GM18499 (cell line): ENCODE measurements around the gene ACAD11.
"Not testable (repeated sequence)": the region's sequence is repeated elsewhere in the genome, so short reads cannot be mapped to it uniquely, and the experiment has no call there.

Source experiments
- ATAC-seq: cut with Tn5 transposase; IDR thresholded peaks from one replicate; pipeline ENCODE4 v1.9.1; 2021; ENCODE audit warnings: moderate number of reproducible peaks; ENCODE audit not compliant: insufficient read depth, unreplicated experiment

The ACAD11 gene

DNA sequence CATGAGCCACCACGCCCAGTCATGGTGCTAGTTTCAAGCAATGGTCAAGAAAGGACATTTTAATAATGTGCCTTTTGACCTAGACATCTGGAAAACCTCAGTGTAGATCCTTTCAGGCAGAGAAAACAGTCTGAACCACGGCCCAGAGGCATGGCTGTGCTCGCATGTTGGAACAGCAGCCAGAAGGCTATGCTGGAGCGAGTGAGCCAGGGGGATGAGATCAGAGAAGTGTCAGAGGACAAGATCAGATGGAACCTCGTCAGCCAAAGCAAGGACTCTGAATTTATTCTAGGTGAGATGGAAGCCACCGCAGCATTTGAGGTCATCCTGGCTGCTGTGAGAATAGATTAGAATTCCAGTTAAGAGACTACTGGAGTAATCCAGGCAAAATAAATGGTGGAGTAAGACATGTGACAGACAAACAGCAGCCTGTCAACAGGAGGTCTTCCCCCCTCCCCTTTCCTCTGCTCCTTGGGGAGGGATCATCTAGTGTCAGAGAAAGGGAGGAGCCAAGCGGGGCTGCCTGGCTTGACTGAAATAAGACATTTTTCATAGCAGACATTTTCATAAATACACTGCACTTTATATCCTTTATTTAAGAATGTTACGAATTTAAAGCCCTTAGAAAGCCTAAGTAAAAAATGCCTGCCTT is 103.0 kb downstream of the ACAD11 start:
- ATAC-seq: no peak

DNA sequence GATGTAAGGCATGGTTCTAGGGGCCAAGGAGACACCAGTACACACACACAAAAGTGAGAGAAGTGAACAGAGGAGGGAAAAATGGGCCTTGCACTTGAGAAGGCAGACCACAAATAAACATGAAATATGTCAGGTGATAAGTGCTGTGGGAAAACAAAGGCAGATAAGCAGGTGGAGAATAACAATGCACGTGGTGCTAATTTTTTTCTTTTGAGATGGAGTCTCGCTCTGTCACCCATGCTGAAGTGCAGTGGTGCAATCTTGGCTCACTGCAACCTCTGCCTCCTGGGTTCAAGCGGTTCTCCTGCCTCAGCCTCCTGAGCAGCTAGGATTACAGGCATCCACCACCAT is 103.6 kb downstream of the ACAD11 start:
- not testable (repeated sequence) for ATAC-seq

- no peak for ATAC-seq
These were observed 104.1 kb downstream of the ACAD11 start for GRCh38 chr3:132555306-132556035.

GRCh38 chr3:132554437-132554836 is 105.2 kb downstream of the ACAD11 start:
- no peak for ATAC-seq

DNA sequence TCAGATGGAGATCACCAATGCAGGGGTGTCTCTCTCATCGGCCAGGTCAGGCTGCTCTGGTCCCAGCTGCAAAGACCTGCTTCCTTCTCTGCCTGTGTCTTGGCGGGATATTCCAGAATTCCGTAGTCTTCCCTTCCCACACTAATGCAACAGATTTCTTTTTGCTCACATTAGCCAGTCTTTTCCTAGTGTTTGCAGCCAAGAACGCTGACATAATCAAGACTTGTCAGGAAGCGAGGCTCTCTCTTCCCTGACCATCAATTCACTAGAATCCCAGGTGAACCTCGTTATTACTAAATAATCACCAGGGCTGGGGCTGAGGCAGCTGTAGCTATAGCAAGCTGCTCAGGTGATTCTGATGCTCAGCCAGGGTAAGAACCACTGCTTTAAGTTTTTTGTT is 105.8 kb downstream of the ACAD11 start:
- ATAC-seq: no peak

GRCh38 chr3:132550579-132551305 is 108.9 kb downstream of the ACAD11 start:
- ATAC-seq: no peak

- ATAC-seq: peak; percentile 53
These were observed 109.6 kb downstream of the ACAD11 start for GRCh38 chr3:132549890-132550578.

DNA sequence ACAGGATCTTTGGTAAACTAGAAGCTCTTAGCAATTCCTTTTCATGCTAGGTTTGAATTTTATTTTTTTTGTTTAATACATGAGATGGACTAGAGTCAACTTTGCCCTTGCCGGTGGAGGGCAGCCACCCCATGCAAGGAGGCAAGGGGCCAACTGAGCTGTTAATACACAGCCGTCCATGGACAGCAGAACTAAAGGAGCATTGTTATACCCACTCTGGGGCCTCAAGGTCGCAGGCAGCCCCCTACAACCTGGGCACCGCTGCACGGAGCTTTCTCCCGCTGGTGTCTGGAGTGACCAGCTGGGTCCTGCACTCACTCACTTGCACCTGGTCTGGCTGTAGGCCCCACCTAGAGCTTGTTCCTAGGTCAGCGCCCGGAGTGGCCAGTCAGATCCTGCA is 110.4 kb downstream of the ACAD11 start:
- ATAC-seq: no peak

DNA sequence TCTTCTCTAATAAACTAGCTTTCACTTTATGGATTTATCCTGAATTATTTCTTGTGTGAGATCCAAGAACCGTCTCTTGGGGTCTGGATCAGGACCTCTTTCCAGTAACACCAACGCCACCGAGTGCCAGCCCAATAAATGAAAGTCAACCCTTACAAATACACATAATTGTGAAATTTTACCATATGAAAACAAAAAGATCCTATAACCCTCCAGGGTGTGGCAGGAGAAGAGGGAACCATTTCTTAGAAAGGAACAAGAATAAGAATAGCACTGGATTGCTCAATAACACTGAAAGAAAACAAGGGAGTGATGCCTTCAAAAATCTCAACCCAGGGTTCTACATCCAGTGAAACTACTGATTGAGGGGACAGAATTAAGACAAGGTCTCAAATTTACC is 114.1 kb downstream of the ACAD11 start:
- no peak for ATAC-seq

- ATAC-seq: no peak
These were observed 115.5 kb downstream of the ACAD11 start for GRCh38 chr3:132544130-132544529.

DNA sequence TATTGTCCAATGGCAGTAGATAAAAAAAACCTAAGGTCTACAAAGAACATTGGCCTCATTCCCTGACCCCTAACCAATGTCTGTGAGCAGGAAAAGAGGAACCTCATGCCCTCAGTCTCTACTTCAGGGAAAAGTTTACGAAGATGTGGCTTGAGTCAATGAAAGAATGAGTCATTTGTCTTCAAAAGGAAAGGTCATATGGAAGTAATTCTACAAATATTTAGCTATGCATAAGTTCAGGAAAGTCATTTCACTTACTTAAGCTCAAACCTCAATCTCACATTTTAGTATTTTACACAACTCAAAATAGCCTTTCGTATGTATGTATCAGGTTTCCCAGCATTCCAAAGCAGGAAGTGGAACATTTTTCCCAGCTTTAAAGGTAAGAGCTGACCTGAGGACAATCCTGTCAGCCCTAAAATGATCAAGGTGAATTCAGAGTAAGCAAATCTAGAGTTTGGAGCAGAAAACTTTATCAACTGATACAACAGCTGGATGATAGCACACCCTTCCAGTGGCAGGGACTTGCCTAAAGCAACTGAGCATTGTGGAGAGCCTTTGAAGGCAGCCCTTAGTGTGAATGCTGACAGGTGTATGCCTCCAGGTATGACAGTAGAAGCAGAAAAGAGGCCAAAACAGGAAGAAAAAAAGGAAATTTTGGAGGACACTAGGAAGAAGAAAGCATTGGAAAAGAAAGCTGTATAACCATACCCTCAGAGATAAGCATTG is 116.4 kb downstream of the ACAD11 start:
- ATAC-seq: no peak

DNA sequence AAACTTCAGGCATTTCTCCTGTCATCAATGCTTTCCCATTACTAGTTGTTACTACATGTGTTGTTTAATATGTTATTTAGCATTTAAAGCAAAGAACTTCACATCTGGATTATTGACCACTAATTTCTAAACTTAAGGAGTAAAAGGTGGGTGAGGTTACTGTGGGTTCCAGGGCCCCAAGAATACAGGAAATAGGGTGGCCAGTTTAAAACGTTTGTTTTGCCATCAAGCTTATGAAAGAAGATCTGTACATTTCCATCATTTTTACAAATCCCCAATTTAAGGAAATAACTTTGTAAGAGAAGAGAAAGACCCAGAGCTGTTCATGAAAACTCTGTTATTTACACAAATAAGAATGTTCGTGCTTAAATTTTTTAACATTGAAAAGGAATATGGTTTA is 117.0 kb downstream of the ACAD11 start:
- no peak for ATAC-seq

- ATAC-seq: no peak
These were observed 119.9 kb downstream of the ACAD11 start for GRCh38 chr3:132539681-132540080.

DNA sequence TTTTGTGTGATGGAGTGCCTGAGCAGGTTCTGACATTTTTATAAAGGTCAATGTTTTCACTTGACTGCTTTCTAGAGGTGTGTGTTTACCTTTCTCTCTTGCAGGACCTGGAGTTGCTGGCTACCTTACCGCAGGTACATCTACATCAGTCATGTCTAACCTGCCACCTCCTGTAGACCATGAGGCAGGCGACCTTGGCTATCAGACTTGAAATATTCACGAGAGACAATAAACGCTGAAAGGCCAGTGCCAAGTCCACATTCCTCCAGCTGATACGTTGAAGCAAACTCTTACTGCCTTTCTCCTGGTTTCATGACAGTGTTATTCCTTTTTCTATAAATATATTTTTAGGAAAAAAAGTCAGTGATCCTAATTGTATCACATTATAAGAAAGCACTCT is 121.5 kb downstream of the ACAD11 start:
- ATAC-seq: no peak

DNA sequence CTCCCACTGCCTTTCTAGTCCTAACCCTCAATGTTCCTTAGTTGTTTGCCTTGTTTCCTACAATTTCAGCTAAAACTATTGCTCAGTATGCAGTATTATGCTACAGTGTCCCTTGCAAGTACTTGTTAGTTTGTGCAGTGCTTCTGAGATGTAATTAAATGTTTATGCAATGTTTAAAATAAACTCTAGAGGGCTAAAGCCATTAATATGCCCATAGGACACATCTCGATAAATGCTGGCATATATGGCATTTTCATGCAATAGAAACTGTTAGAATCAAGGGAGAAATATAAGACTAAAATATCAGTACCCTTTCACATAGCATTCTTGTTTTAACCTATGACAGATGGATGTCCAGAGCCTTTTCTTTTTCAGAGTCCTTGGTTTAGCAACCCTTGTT is 122.3 kb downstream of the ACAD11 start:
- no peak for ATAC-seq

DNA sequence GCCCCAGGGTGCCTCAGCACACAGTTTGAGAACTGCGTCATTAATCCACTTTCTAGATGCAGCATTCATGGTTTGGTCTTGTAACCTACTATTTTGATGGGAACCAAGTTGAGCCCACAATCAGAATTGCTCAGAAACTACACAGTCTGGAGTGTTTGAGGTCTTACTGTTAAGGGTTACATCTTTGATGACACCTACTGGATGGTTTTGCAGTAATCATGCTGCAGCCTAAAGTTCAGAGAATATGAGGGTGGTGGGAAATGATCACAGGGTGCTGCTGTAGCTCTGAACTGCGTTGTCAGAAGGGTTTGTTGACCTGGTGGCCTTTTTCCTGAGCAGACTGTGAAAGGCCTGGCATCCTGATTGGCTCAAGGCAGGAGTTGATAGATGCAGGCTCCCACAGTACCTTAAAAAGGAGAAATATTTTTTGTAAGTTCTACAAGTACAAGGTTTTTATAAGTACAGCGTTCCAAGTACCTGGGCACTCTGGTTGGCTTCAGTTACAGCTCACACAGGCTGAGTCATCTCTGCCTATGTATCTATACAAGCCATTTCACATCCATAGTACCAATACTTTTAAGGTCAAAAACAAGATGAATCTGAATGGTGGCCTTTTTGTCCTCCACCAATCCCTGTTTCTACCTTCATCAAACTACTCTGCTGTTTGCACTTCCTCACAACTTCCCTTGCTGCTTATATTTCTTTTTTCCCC is 123.0 kb downstream of the ACAD11 start:
- no peak for ATAC-seq

GRCh38 chr3:132535575-132536441 is 123.8 kb downstream of the ACAD11 start:
- ATAC-seq: no peak

GRCh38 chr3:132530624-132531023 is 129.0 kb downstream of the ACAD11 start:
- ATAC-seq: no peak

GRCh38 chr3:132522353-132522752 is 137.3 kb downstream of the ACAD11 start:
- ATAC-seq: peak; percentile 79
